Measurements from ENCODE around the gene THOC1.

- TF ChIP-seq REST (IDR thresholded peaks at IDR 0.05; ENCODE audit: unreplicated experiment): no peak
- no peak for TF ChIP-seq CTCF (conservative IDR thresholded peaks at IDR 0.05; ENCODE audit: low read depth in 2 of 2)
- TF ChIP-seq STAT1 (IDR thresholded peaks at IDR 0.05; ENCODE audit: unreplicated experiment): no peak
- no peak for TF ChIP-seq POLR2AphosphoS5 (IDR thresholded peaks at IDR 0.05; ENCODE audit: low read depth)
- TF ChIP-seq EZH2phosphoT487 (IDR thresholded peaks at IDR 0.05; ENCODE audit: unreplicated experiment): no peak
- TF ChIP-seq CREB1 (CRISPR knock-in tag; IDR thresholded peaks at IDR 0.05; ENCODE audit: low read depth): no peak
Measured at GRCh38 chr18:294566-294965, 26.7 kb upstream of the THOC1 start.

Measured in GM23338 (cell line).